Activated T-cell treated with anti-CD3 and anti-CD28 coated beads, Interleukin-2, amount 50 U/mL, for 72 hours (primary cell): ENCODE results near the gene KRT74. TPM values are rescaled to one million over a fixed set of nuclear protein-coding genes. Genes with fewer than 3 reads are reported as not detected.

Experiments used
- ATAC-seq, 2 donors: fragments of 150-1000 bp; cut with Tn5 transposase; replicated peaks in 1 of 2; 2 replicates each; pipeline ENCODE4 v1.10.0; 2021; ENCODE audit warnings: moderate library complexity in 2 of 2, mild to moderate bottlenecking in 1 of 2
- DNase-seq, 2 donors: peaks; one replicate each; pipeline ENCODE4 v3.0.0; 2021 to 2022; ENCODE audit warnings: mixed read lengths in 1 of 2
- H3K27ac Mint-ChIP-seq: one replicate; pipeline ENCODE4 v1.8.0; 2022; ENCODE audit warnings: mild to moderate bottlenecking, moderate library complexity, mixed read lengths
- H3K27me3 Mint-ChIP-seq: one replicate; pipeline ENCODE4 v1.8.0; 2022; ENCODE audit warnings: low read depth, mixed read lengths
- H3K36me3 Mint-ChIP-seq, 2 donors: one replicate each; pipeline ENCODE4 v1.8.0; 2022; ENCODE audit warnings: mixed read lengths in 2 of 2, mild to moderate bottlenecking in 1 of 2; ENCODE audit not compliant: insufficient read depth in 2 of 2
- H3K4me1 Mint-ChIP-seq: one replicate; pipeline ENCODE4 v1.8.0; 2022; ENCODE audit warnings: low read depth, mixed read lengths
- H3K4me3 Mint-ChIP-seq, 2 donors: one replicate each; pipeline ENCODE4 v1.8.0; 2022; ENCODE audit warnings: mild to moderate bottlenecking in 2 of 2, mixed read lengths in 2 of 2, moderate library complexity in 2 of 2
- H3K9me3 Mint-ChIP-seq, 2 donors: one replicate each; pipeline ENCODE4 v1.8.0; 2022; ENCODE audit warnings: mixed read lengths in 2 of 2
- total RNA-seq, 2 donors: library from RNA; stranded (reverse); gene quantifications; one replicate each; pipeline ENCODE4 v1.2.3, GENCODE V29; 2022

The KRT74 gene
- total RNA-seq, 2 donors from 2014 or later = 0.12 TPM; not detected in 1

- Mint-ChIP-seq H3K4me1 (peaks cover 86% of the 10 kb centered on the region), H3K4me3 (no peak overlapping the region), H3K9me3 (no peaks in the 10 kb centered on the region), H3K36me3 (no peaks in the 10 kb centered on the region), H3K27ac (no peak overlapping the region), H3K27me3 (no peaks in the 10 kb centered on the region)
- ATAC-seq (no peak), DNase-seq (no peak)
Observed at GRCh38 chr12:52608826-52609630, 35.4 kb upstream of the KRT74 start.

- no peak overlapping the region for H3K4me3 Mint-ChIP-seq
- ATAC-seq (no peak), DNase-seq (no peak)
- H3K27me3 Mint-ChIP-seq = no peaks in the 10 kb centered on the region
- H3K27ac Mint-ChIP-seq = no peak overlapping the region
- no peaks in the 10 kb centered on the region for H3K36me3 Mint-ChIP-seq
- H3K4me1 Mint-ChIP-seq = peaks cover 86% of the 10 kb centered on the region
- no peaks in the 10 kb centered on the region for H3K9me3 Mint-ChIP-seq
Observed at GRCh38 chr12:52608161-52608560, 34.5 kb upstream of the KRT74 start.

GRCh38 chr12:52607314-52607713 lies 33.7 kb upstream of the KRT74 start:
- no peaks in the 10 kb centered on the region for H3K27me3 Mint-ChIP-seq
- H3K36me3 Mint-ChIP-seq = no peaks in the 10 kb centered on the region
- ATAC-seq (no peak), DNase-seq (no peak)
- H3K9me3 Mint-ChIP-seq = no peaks in the 10 kb centered on the region
- no peak overlapping the region for H3K27ac Mint-ChIP-seq
- peaks cover 88% of the 10 kb centered on the region for H3K4me1 Mint-ChIP-seq
- H3K4me3 Mint-ChIP-seq = no peak overlapping the region

GRCh38 chr12:52606581-52607218 lies 33.1 kb upstream of the KRT74 start:
- Mint-ChIP-seq H3K27ac (no peak overlapping the region), H3K4me1 (peaks cover 85% of the 10 kb centered on the region), H3K4me3 (no peak overlapping the region), H3K36me3 (no peaks in the 10 kb centered on the region), H3K27me3 (no peaks in the 10 kb centered on the region), H3K9me3 (no peaks in the 10 kb centered on the region)
- no peak for ATAC-seq
- no peak for DNase-seq

GRCh38 chr12:52606096-52606495 lies 32.5 kb upstream of the KRT74 start:
- ATAC-seq (no peak), DNase-seq (no peak)
- Mint-ChIP-seq H3K9me3 (no peaks in the 10 kb centered on the region), H3K36me3 (no peaks in the 10 kb centered on the region), H3K27ac (no peak overlapping the region), H3K4me1 (peaks cover 80% of the 10 kb centered on the region), H3K27me3 (no peaks in the 10 kb centered on the region), H3K4me3 (no peak overlapping the region)

- Mint-ChIP-seq H3K9me3 (no peaks in the 10 kb centered on the region), H3K4me1 (peaks cover 75% of the 10 kb centered on the region), H3K27ac (no peak overlapping the region), H3K36me3 (no peaks in the 10 kb centered on the region), H3K4me3 (no peak overlapping the region), H3K27me3 (no peaks in the 10 kb centered on the region)
- no peak for ATAC-seq
- DNase-seq = no peak
Observed at GRCh38 chr12:52605542-52605941, 31.9 kb upstream of the KRT74 start.

- Mint-ChIP-seq H3K27me3 (peaks cover 2% of the 10 kb centered on the region), H3K9me3 (no peaks in the 10 kb centered on the region), H3K4me1 (peaks cover 68% of the 10 kb centered on the region), H3K36me3 (no peaks in the 10 kb centered on the region), H3K27ac (no peak overlapping the region), H3K4me3 (peak overlapping the region in 1 of 2 donors; percentile 10)
- DNase-seq (no peak), ATAC-seq (peak; percentile 29 to 43)
Observed at GRCh38 chr12:52604859-52605258, 31.2 kb upstream of the KRT74 start.

GRCh38 chr12:52603314-52603713 lies 29.7 kb upstream of the KRT74 start:
- Mint-ChIP-seq H3K4me1 (peaks cover 54% of the 10 kb centered on the region), H3K27me3 (peaks cover 7% of the 10 kb centered on the region), H3K4me3 (no peak overlapping the region), H3K9me3 (no peaks in the 10 kb centered on the region), H3K36me3 (no peaks in the 10 kb centered on the region), H3K27ac (no peak overlapping the region)
- peak; percentile 36 to 51 for ATAC-seq
- no peak for DNase-seq

GRCh38 chr12:52602552-52602951 lies 28.9 kb upstream of the KRT74 start:
- H3K4me3 Mint-ChIP-seq = no peak overlapping the region
- ATAC-seq (no peak), DNase-seq (no peak)
- H3K4me1 Mint-ChIP-seq = peaks cover 50% of the 10 kb centered on the region
- H3K27ac Mint-ChIP-seq = no peak overlapping the region
- H3K36me3 Mint-ChIP-seq = no peaks in the 10 kb centered on the region
- H3K9me3 Mint-ChIP-seq = no peaks in the 10 kb centered on the region
- H3K27me3 Mint-ChIP-seq = peaks cover 7% of the 10 kb centered on the region

- DNase-seq (no peak), ATAC-seq (no peak)
- no peak overlapping the region for H3K27ac Mint-ChIP-seq
- H3K4me3 Mint-ChIP-seq = no peak overlapping the region
- no peaks in the 10 kb centered on the region for H3K9me3 Mint-ChIP-seq
- H3K27me3 Mint-ChIP-seq = peaks cover 7% of the 10 kb centered on the region
- H3K36me3 Mint-ChIP-seq = no peaks in the 10 kb centered on the region
- peaks cover 41% of the 10 kb centered on the region for H3K4me1 Mint-ChIP-seq
Observed at GRCh38 chr12:52601671-52602070, 28.0 kb upstream of the KRT74 start.

GRCh38 chr12:52600941-52601481 lies 27.4 kb upstream of the KRT74 start, which contains the start of gene KRT72:
Gene KRT72, minus strand, starts transcription at chr12:52601463. Its CDS starts 11 bp downstream, at chr12:52601452.
- ATAC-seq = no peak
- Mint-ChIP-seq H3K9me3 (no peaks in the 10 kb centered on the region), H3K27ac (no peak within 1 kb of the TSS), H3K4me3 (no peak within 1 kb of the TSS), H3K4me1 (peaks cover 38% of the 10 kb centered on the region), H3K27me3 (peaks cover 7% of the 10 kb centered on the region), H3K36me3 (no peaks in the 10 kb centered on the region)
- DNase-seq = no peak

- Mint-ChIP-seq H3K4me1 (peaks cover 33% of the 10 kb centered on the region), H3K9me3 (no peaks in the 10 kb centered on the region)
Observed at GRCh38 chr12:52600475-52600874, 26.8 kb upstream of the KRT74 start.

GRCh38 chr12:52600071-52600470 lies 26.4 kb upstream of the KRT74 start:
- ATAC-seq = no peak

More at GRCh38 chr12:52600475-52600874, 26.8 kb upstream of the KRT74 start:
- Mint-ChIP-seq H3K27ac (no peak overlapping the region), H3K27me3 (peaks cover 7% of the 10 kb centered on the region), H3K4me3 (no peak overlapping the region), H3K36me3 (no peaks in the 10 kb centered on the region)
- no peak for DNase-seq
- no peak for ATAC-seq

More at GRCh38 chr12:52600071-52600470, 26.4 kb upstream of the KRT74 start:
- Mint-ChIP-seq H3K9me3 (no peaks in the 10 kb centered on the region), H3K4me3 (no peak overlapping the region), H3K36me3 (no peaks in the 10 kb centered on the region), H3K27me3 (peaks cover 7% of the 10 kb centered on the region), H3K27ac (no peak overlapping the region), H3K4me1 (peaks cover 29% of the 10 kb centered on the region)
- DNase-seq = no peak
